ENCODE measurements around the gene NALCN. TPM values are rescaled to one million over a fixed set of nuclear protein-coding genes. Genes with fewer than 3 reads are reported as not detected.

NALCN gene
- total and polyA plus RNA-seq, 2 donors (not counting 1 experiment from before 2014, with no cell fraction given): 1.5 to 2.7 TPM

GRCh38 chr13:101109005-101109404 is 307.3 kb downstream of the NALCN start:
- Histone ChIP-seq H3K9me3 (ENCODE audit: control insufficient read depth, insufficient read depth, low read depth, low read length) (no peaks in the 10 kb centered on the region), H3K9ac (ENCODE audit: insufficient read depth, low read length) (no peak overlapping the region), H3K4me1 (ENCODE audit: control insufficient read depth, extremely low read depth, insufficient read depth, low read length) (no peaks in the 10 kb centered on the region), H3K36me3 (ENCODE audit: control insufficient read depth, insufficient read depth, low read length) (no peaks in the 10 kb centered on the region), H3K79me2 (ENCODE audit: control insufficient read depth, insufficient read depth, low read length) (no peaks in the 10 kb centered on the region), H4K20me1 (ENCODE audit: control insufficient read depth, extremely low read depth, insufficient read depth, low read length) (no peaks in the 10 kb centered on the region), H2AFZ (ENCODE audit: low read length) (no peak overlapping the region), H3K27me3 (ENCODE audit: control insufficient read depth, insufficient read depth, low read length) (no peaks in the 10 kb centered on the region), H3K4me2 (ENCODE audit: extremely low read depth, insufficient read depth, low read length) (no peak overlapping the region), H3K4me3 (replicated peaks in 1 of 4; ENCODE audit: control extremely low read depth in 1 of 4, insufficient read depth in 1 of 4, low read depth in 3 of 4, low read length in 4 of 4) (no peak overlapping the region), H3K27ac (ENCODE audit: insufficient read depth, low read length) (no peak overlapping the region)
- no peak for DNase-seq (ENCODE audit: low read depth in 2 of 2)
- no peak for TF ChIP-seq CTCF (conservative IDR thresholded peaks at IDR 0.05 in 1 of 2, IDR thresholded peaks at IDR 0.05 in 1 of 2; ENCODE audit: low read depth in 1 of 2, low read length in 2 of 2)
- no peak for TF ChIP-seq EZH2 (IDR thresholded peaks at IDR 0.05; ENCODE audit: low read length, missing control alignments)

- Histone ChIP-seq H3K27me3 (ENCODE audit: control insufficient read depth, insufficient read depth, low read length) (no peaks in the 10 kb centered on the region), H3K4me2 (ENCODE audit: extremely low read depth, insufficient read depth, low read length) (no peak overlapping the region), H3K4me1 (ENCODE audit: control insufficient read depth, extremely low read depth, insufficient read depth, low read length) (no peaks in the 10 kb centered on the region), H3K36me3 (ENCODE audit: control insufficient read depth, insufficient read depth, low read length) (no peaks in the 10 kb centered on the region), H3K79me2 (ENCODE audit: control insufficient read depth, insufficient read depth, low read length) (no peaks in the 10 kb centered on the region), H2AFZ (ENCODE audit: low read length) (no peak overlapping the region), H4K20me1 (ENCODE audit: control insufficient read depth, extremely low read depth, insufficient read depth, low read length) (no peaks in the 10 kb centered on the region), H3K9ac (ENCODE audit: insufficient read depth, low read length) (no peak overlapping the region), H3K9me3 (ENCODE audit: control insufficient read depth, insufficient read depth, low read depth, low read length) (no peaks in the 10 kb centered on the region), H3K27ac (ENCODE audit: insufficient read depth, low read length) (no peak overlapping the region), H3K4me3 (replicated peaks in 1 of 4; ENCODE audit: control extremely low read depth in 1 of 4, insufficient read depth in 1 of 4, low read depth in 3 of 4, low read length in 4 of 4) (no peak overlapping the region)
- DNase-seq (ENCODE audit: low read depth in 2 of 2): no peak
- TF ChIP-seq EZH2 (IDR thresholded peaks at IDR 0.05; ENCODE audit: low read length, missing control alignments) (no peak), CTCF (conservative IDR thresholded peaks at IDR 0.05 in 1 of 2, IDR thresholded peaks at IDR 0.05 in 1 of 2; ENCODE audit: low read depth in 1 of 2, low read length in 2 of 2) (no peak)
These were observed 317.4 kb downstream of the NALCN start for GRCh38 chr13:101098873-101099272.

- TF ChIP-seq EZH2 (IDR thresholded peaks at IDR 0.05; ENCODE audit: low read length, missing control alignments): no peak
- no peak for TF ChIP-seq CTCF (conservative IDR thresholded peaks at IDR 0.05 in 1 of 2, IDR thresholded peaks at IDR 0.05 in 1 of 2; ENCODE audit: low read depth in 1 of 2, low read length in 2 of 2)
- Histone ChIP-seq H3K4me3 (replicated peaks in 1 of 4; ENCODE audit: control extremely low read depth in 1 of 4, insufficient read depth in 1 of 4, low read depth in 3 of 4, low read length in 4 of 4) (no peak overlapping the region), H3K9me3 (ENCODE audit: control insufficient read depth, insufficient read depth, low read depth, low read length) (no peaks in the 10 kb centered on the region), H3K27me3 (ENCODE audit: control insufficient read depth, insufficient read depth, low read length) (no peaks in the 10 kb centered on the region), H3K27ac (ENCODE audit: insufficient read depth, low read length) (no peak overlapping the region), H3K36me3 (ENCODE audit: control insufficient read depth, insufficient read depth, low read length) (no peaks in the 10 kb centered on the region), H4K20me1 (ENCODE audit: control insufficient read depth, extremely low read depth, insufficient read depth, low read length) (no peaks in the 10 kb centered on the region), H3K79me2 (ENCODE audit: control insufficient read depth, insufficient read depth, low read length) (no peaks in the 10 kb centered on the region), H3K4me1 (ENCODE audit: control insufficient read depth, extremely low read depth, insufficient read depth, low read length) (no peaks in the 10 kb centered on the region), H2AFZ (ENCODE audit: low read length) (no peak overlapping the region), H3K9ac (ENCODE audit: insufficient read depth, low read length) (no peak overlapping the region), H3K4me2 (ENCODE audit: extremely low read depth, insufficient read depth, low read length) (no peak overlapping the region)
- no peak for DNase-seq (ENCODE audit: low read depth in 2 of 2)
These were observed 323.3 kb downstream of the NALCN start for GRCh38 chr13:101092985-101093384.

Data from fibroblast of lung (primary cell).